Lung (tissue), 12 donors: ENCODE data around the gene RSPH6A. TPM values are rescaled to one million over a fixed set of nuclear protein-coding genes. Genes with fewer than 3 reads are reported as not detected.

ENCODE experiments used
- ATAC-seq: fragments of 200-7000 bp; cut with Tn5 transposase; one replicate; pipeline ENCODE4 v1.9.1; 2020; ENCODE audit warnings: moderate number of reproducible peaks; ENCODE audit not compliant: insufficient read depth, low FRiP score
- DNase-seq, 3 donors: peaks; one replicate each; pipeline ENCODE4 v3.0.0-alpha.2; 2013 to 2017
- H3K27ac ChIP-seq, 2 donors: one replicate each; pipeline ENCODE4 v1.5.1; 2013; ENCODE audit warnings: mild to moderate bottlenecking in 2 of 2, moderate library complexity in 2 of 2, control low read depth in 1 of 2, inconsistent platforms in 1 of 2, low read depth in 1 of 2, low read length in 1 of 2
- H3K27me3 ChIP-seq, 3 donors: one replicate each; pipeline ENCODE4 v1.5.1; 2013; ENCODE audit warnings: low read length in 2 of 3; ENCODE audit not compliant: control insufficient read depth in 3 of 3, insufficient read depth in 3 of 3
- H3K36me3 ChIP-seq, 4 donors: one replicate each; pipeline ENCODE4 v1.5.1; 2013; ENCODE audit warnings: low read length in 4 of 4, mild to moderate bottlenecking in 1 of 4, moderate library complexity in 1 of 4; ENCODE audit not compliant: control insufficient read depth in 4 of 4, insufficient read depth in 4 of 4
- H3K4me1 ChIP-seq, 5 donors: one replicate each; pipeline ENCODE4 v1.5.1; 2013; ENCODE audit warnings: low read length in 5 of 5, mild to moderate bottlenecking in 2 of 5, moderate library complexity in 1 of 5; ENCODE audit not compliant: control insufficient read depth in 5 of 5, insufficient read depth in 5 of 5
- H3K4me3 ChIP-seq: one replicate; pipeline ENCODE4 v1.5.1; 2013; ENCODE audit warnings: mild to moderate bottlenecking, control low read depth, moderate library complexity
- H3K9ac ChIP-seq, 2 donors: one replicate each; pipeline ENCODE4 v1.5.1; 2013; ENCODE audit warnings: low read length in 2 of 2, control low read depth in 1 of 2; ENCODE audit not compliant: insufficient read depth in 1 of 2
- H3K9me3 ChIP-seq, 4 donors: one replicate each; pipeline ENCODE4 v1.5.1; 2013; ENCODE audit warnings: low read length in 3 of 4, mild to moderate bottlenecking in 1 of 4, moderate library complexity in 1 of 4; ENCODE audit not compliant: control insufficient read depth in 4 of 4, insufficient read depth in 3 of 4
- CTCF ChIP-seq: IDR thresholded peaks from 2 replicates; pipeline ENCODE4 v1.5.1; 2012; ENCODE audit warnings: mild to moderate bottlenecking; ENCODE audit errors: control extremely low read depth, extremely low read depth
- WGBS, 2 donors: extraction: QIAGEN DNeasy Blood & Tissue Kit; methylation state at CpG; one replicate each; pipeline ENCODE4 v1.1.7; 2013; 5-methylcytosine and 5-hydroxymethylcytosine counted together
- polyA plus RNA-seq, 2 donors: library from polyadenylated mRNA; stranded (reverse); fragments of 200-250 nt; gene quantifications; one replicate each; pipeline ENCODE4 v1.2.1, GENCODE V29; 2013
- total RNA-seq, 2 donors: library from RNA; depleted of rRNA in 1 of 2; stranded (reverse); fragments of >200 nt in 1 of 2; gene quantifications; one replicate each; pipeline ENCODE4 v1.2.1, GENCODE V29; 2014 to 2021
- donor health status: control.
- donor health status: control.
- donor health status: Bipolar disorder and iron deficiency.
- donor health status: healthy.
- donor health status: DM: yes; HTN: yes; CAD: no.

The RSPH6A gene
- total and polyA plus RNA-seq, 4 donors, result 0.06 to 0.34 TPM; not detected in 2

- Histone ChIP-seq H3K9me3 (no peaks in the 10 kb centered on the region), H3K27me3 (no peaks in the 10 kb centered on the region), H3K27ac (no peak overlapping the region), H3K4me3 (no peak overlapping the region), H3K4me1 (peaks cover 0 to 15% (median 3%) of the 10 kb centered on the region in 5 donors), H3K9ac (no peak overlapping the region), H3K36me3 (peaks cover 0 to 2% (median 0%) of the 10 kb centered on the region in 4 donors)
- no peak for TF ChIP-seq CTCF
- ATAC-seq (no peak), DNase-seq (no peak)
- 91 to 97% methylated on average over 6 of the region's 6 CpGs for WGBS, 2 donors
These were observed 2.8 kb downstream of the RSPH6A start for GRCh38 chr19:45812297-45812696.

GRCh38 chr19:45809643-45810159 is 5.4 kb downstream of the RSPH6A start:
- Histone ChIP-seq H3K27ac (no peak overlapping the region), H3K4me3 (no peak overlapping the region), H3K9me3 (peaks cover 0 to 2% (median 0%) of the 10 kb centered on the region in 4 donors), H3K27me3 (no peaks in the 10 kb centered on the region), H3K4me1 (peaks cover 0 to 5% (median 0%) of the 10 kb centered on the region in 5 donors), H3K36me3 (no peaks in the 10 kb centered on the region), H3K9ac (no peak overlapping the region)
- WGBS, 2 donors, result 23 to 37% methylated on average over 7 of the region's 7 CpGs
- no peak for ATAC-seq
- TF ChIP-seq CTCF, result no peak
- peak in 1 of 3 donors; percentile 18 for DNase-seq

GRCh38 chr19:45805719-45806118 is 9.4 kb downstream of the RSPH6A start:
- ATAC-seq (no peak), DNase-seq (no peak)
- H3K27me3 ChIP-seq, result no peaks in the 10 kb centered on the region
- no peak overlapping the region for H3K9ac ChIP-seq
- no peak for TF ChIP-seq CTCF
- H3K9me3 ChIP-seq, result peaks cover 0 to 2% (median 0%) of the 10 kb centered on the region in 4 donors
- H3K4me3 ChIP-seq, result no peak overlapping the region
- no peak overlapping the region for H3K27ac ChIP-seq
- H3K4me1 ChIP-seq, result peaks cover 0 to 5% (median 0%) of the 10 kb centered on the region in 5 donors
- H3K36me3 ChIP-seq, result no peaks in the 10 kb centered on the region

- no peaks in the 10 kb centered on the region for H3K27me3 ChIP-seq
These were observed 10.2 kb downstream of the RSPH6A start for GRCh38 chr19:45804959-45805230.

More at GRCh38 chr19:45804959-45805230, 10.2 kb downstream of the RSPH6A start:
- no peak for TF ChIP-seq CTCF
- Histone ChIP-seq H3K27ac (no peak overlapping the region), H3K9ac (no peak overlapping the region), H3K9me3 (peaks cover 0 to 2% (median 0%) of the 10 kb centered on the region in 4 donors), H3K4me3 (no peak overlapping the region), H3K4me1 (peaks cover 0 to 1% (median 0%) of the 10 kb centered on the region in 5 donors), H3K36me3 (no peaks in the 10 kb centered on the region)
- WGBS, 2 donors, result 86 to 89% methylated on average over 8 of the region's 8 CpGs
- no peak for DNase-seq
- ATAC-seq, result no peak
